Mammary epithelial cell (primary cell): ENCODE data around the gene NPVF.

Source experiments
- EZH2 ChIP-seq: IDR thresholded peaks from 2 replicates; pipeline ENCODE4 v1.6.1; 2012; ENCODE audit warnings: low read length, inconsistent platforms, borderline replicate concordance
- TF ChIP-seq, protein P1 (sequence below), 2 donors: IDR thresholded peaks in 1 of 2; conservative IDR thresholded peaks in 1 of 2; 2 replicates each; pipeline ENCODE4 v1.5.1; 2011 to 2012; ENCODE audit warnings: inconsistent platforms in 2 of 2, low read length in 2 of 2, mild to moderate bottlenecking in 2 of 2, control low read depth in 1 of 2, low read depth in 1 of 2; ENCODE audit not compliant: insufficient read depth in 1 of 2; ENCODE audit errors: extremely low read depth in 1 of 2

DNA sequence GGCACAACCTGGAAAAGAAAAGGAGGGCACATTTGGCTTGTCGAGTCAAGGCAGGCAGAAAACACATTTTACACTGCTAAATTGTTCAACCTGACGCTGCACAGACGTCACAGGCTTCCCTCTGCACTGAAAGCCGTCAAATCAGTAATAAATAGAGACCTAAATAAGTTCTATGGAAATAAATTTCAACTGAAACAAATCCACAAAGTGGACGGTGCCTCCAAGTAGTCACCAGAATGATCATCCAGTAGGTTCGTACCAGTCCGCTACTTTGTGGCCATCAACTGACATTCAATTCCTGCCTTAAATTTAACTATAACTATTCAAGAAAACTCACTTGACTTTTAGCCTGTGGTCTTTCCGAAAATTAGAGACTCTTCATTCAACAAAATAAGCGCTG, 49.0 kb downstream of the NPVF start:
- TF ChIP-seq, protein P1, sequence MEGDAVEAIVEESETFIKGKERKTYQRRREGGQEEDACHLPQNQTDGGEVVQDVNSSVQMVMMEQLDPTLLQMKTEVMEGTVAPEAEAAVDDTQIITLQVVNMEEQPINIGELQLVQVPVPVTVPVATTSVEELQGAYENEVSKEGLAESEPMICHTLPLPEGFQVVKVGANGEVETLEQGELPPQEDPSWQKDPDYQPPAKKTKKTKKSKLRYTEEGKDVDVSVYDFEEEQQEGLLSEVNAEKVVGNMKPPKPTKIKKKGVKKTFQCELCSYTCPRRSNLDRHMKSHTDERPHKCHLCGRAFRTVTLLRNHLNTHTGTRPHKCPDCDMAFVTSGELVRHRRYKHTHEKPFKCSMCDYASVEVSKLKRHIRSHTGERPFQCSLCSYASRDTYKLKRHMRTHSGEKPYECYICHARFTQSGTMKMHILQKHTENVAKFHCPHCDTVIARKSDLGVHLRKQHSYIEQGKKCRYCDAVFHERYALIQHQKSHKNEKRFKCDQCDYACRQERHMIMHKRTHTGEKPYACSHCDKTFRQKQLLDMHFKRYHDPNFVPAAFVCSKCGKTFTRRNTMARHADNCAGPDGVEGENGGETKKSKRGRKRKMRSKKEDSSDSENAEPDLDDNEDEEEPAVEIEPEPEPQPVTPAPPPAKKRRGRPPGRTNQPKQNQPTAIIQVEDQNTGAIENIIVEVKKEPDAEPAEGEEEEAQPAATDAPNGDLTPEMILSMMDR (conservative IDR thresholded peaks at IDR 0.05 in 1 of 2, IDR thresholded peaks at IDR 0.05 in 1 of 2; ENCODE audit: extremely low read depth in 1 of 2, insufficient read depth in 1 of 2, low read depth in 1 of 2, low read length in 2 of 2), result no peak
- TF ChIP-seq EZH2, result no peak
